ENCODE data around the gene PLA2G10. TPM values are rescaled to one million over a fixed set of nuclear protein-coding genes. Genes with fewer than 3 reads are reported as not detected.

The PLA2G10 gene
- total and polyA plus RNA-seq, 2 donors (not counting 1 experiment from before 2014, with no cell fraction given): not detected

GRCh38 chr16:14649816-14650215, 44.3 kb downstream of the PLA2G10 start:
- Histone ChIP-seq H3K9ac (ENCODE audit: insufficient read depth, low read length) (no peak overlapping the region), H3K9me3 (ENCODE audit: control insufficient read depth, insufficient read depth, low read depth, low read length) (no peaks in the 10 kb centered on the region), H2AFZ (ENCODE audit: low read length) (no peak overlapping the region), H3K4me2 (ENCODE audit: extremely low read depth, insufficient read depth, low read length) (no peak overlapping the region), H3K4me1 (ENCODE audit: control insufficient read depth, extremely low read depth, insufficient read depth, low read length) (no peaks in the 10 kb centered on the region), H3K27ac (ENCODE audit: insufficient read depth, low read length) (no peak overlapping the region), H3K79me2 (ENCODE audit: control insufficient read depth, insufficient read depth, low read length) (no peaks in the 10 kb centered on the region), H3K4me3 (replicated peaks in 1 of 4; ENCODE audit: control extremely low read depth in 1 of 4, insufficient read depth in 1 of 4, low read depth in 3 of 4, low read length in 4 of 4) (no peak overlapping the region), H3K27me3 (ENCODE audit: control insufficient read depth, insufficient read depth, low read length) (no peaks in the 10 kb centered on the region), H3K36me3 (ENCODE audit: control insufficient read depth, insufficient read depth, low read length) (peaks cover 10% of the 10 kb centered on the region), H4K20me1 (ENCODE audit: control insufficient read depth, extremely low read depth, insufficient read depth, low read length) (no peaks in the 10 kb centered on the region)
- no peak for DNase-seq (ENCODE audit: low read depth in 2 of 2)
- TF ChIP-seq EZH2 (IDR thresholded peaks at IDR 0.05; ENCODE audit: low read length, missing control alignments) (no peak), CTCF (conservative IDR thresholded peaks at IDR 0.05 in 1 of 2, IDR thresholded peaks at IDR 0.05 in 1 of 2; ENCODE audit: low read depth in 1 of 2, low read length in 2 of 2) (no peak)

GRCh38 chr16:14641926-14642325, 52.2 kb downstream of the PLA2G10 start:
- TF ChIP-seq EZH2 (IDR thresholded peaks at IDR 0.05; ENCODE audit: low read length, missing control alignments) (no peak), CTCF (conservative IDR thresholded peaks at IDR 0.05 in 1 of 2, IDR thresholded peaks at IDR 0.05 in 1 of 2; ENCODE audit: low read depth in 1 of 2, low read length in 2 of 2) (no peak)
- no peak for DNase-seq (ENCODE audit: low read depth in 2 of 2)
- no peaks in the 10 kb centered on the region for H3K27me3 ChIP-seq (ENCODE audit: control insufficient read depth, insufficient read depth, low read length)
- H3K4me2 ChIP-seq (ENCODE audit: extremely low read depth, insufficient read depth, low read length): no peak overlapping the region
- H3K36me3 ChIP-seq (ENCODE audit: control insufficient read depth, insufficient read depth, low read length): no peaks in the 10 kb centered on the region
- no peak overlapping the region for H3K27ac ChIP-seq (ENCODE audit: insufficient read depth, low read length)
- H3K4me3 ChIP-seq (replicated peaks in 1 of 4; ENCODE audit: control extremely low read depth in 1 of 4, insufficient read depth in 1 of 4, low read depth in 3 of 4, low read length in 4 of 4): no peak overlapping the region
- H3K9ac ChIP-seq (ENCODE audit: insufficient read depth, low read length): no peak overlapping the region
- peaks cover 62% of the 10 kb centered on the region for H3K79me2 ChIP-seq (ENCODE audit: control insufficient read depth, insufficient read depth, low read length)
- no peaks in the 10 kb centered on the region for H3K4me1 ChIP-seq (ENCODE audit: control insufficient read depth, extremely low read depth, insufficient read depth, low read length)
- no peak overlapping the region for H2AFZ ChIP-seq (ENCODE audit: low read length)
- no peaks in the 10 kb centered on the region for H4K20me1 ChIP-seq (ENCODE audit: control insufficient read depth, extremely low read depth, insufficient read depth, low read length)
- H3K9me3 ChIP-seq (ENCODE audit: control insufficient read depth, insufficient read depth, low read depth, low read length): no peaks in the 10 kb centered on the region

- H4K20me1 ChIP-seq (ENCODE audit: control insufficient read depth, extremely low read depth, insufficient read depth, low read length): no peaks in the 10 kb centered on the region
- H2AFZ ChIP-seq (ENCODE audit: low read length): no peak overlapping the region
- TF ChIP-seq EZH2 (IDR thresholded peaks at IDR 0.05; ENCODE audit: low read length, missing control alignments) (no peak), CTCF (conservative IDR thresholded peaks at IDR 0.05 in 1 of 2, IDR thresholded peaks at IDR 0.05 in 1 of 2; ENCODE audit: low read depth in 1 of 2, low read length in 2 of 2) (no peak)
- no peaks in the 10 kb centered on the region for H3K36me3 ChIP-seq (ENCODE audit: control insufficient read depth, insufficient read depth, low read length)
- H3K27ac ChIP-seq (ENCODE audit: insufficient read depth, low read length): no peak overlapping the region
- no peak overlapping the region for H3K4me3 ChIP-seq (replicated peaks in 1 of 4; ENCODE audit: control extremely low read depth in 1 of 4, insufficient read depth in 1 of 4, low read depth in 3 of 4, low read length in 4 of 4)
- no peaks in the 10 kb centered on the region for H3K9me3 ChIP-seq (ENCODE audit: control insufficient read depth, insufficient read depth, low read depth, low read length)
- no peak overlapping the region for H3K4me2 ChIP-seq (ENCODE audit: extremely low read depth, insufficient read depth, low read length)
- no peak for DNase-seq (ENCODE audit: low read depth in 2 of 2)
- H3K79me2 ChIP-seq (ENCODE audit: control insufficient read depth, insufficient read depth, low read length): peaks cover 66% of the 10 kb centered on the region
- H3K4me1 ChIP-seq (ENCODE audit: control insufficient read depth, extremely low read depth, insufficient read depth, low read length): no peaks in the 10 kb centered on the region
- H3K9ac ChIP-seq (ENCODE audit: insufficient read depth, low read length): no peak overlapping the region
- no peaks in the 10 kb centered on the region for H3K27me3 ChIP-seq (ENCODE audit: control insufficient read depth, insufficient read depth, low read length)
Measured at GRCh38 chr16:14641206-14641605, 52.9 kb downstream of the PLA2G10 start.

Data from fibroblast of lung (primary cell).